ENCODE data around the gene BID. TPM values are rescaled to one million over a fixed set of nuclear protein-coding genes. Genes with fewer than 3 reads are reported as not detected.

Gene BID
- total RNA-seq, 2 experiments from 2014 or later, result 59.9 to 60.3 TPM

DNA sequence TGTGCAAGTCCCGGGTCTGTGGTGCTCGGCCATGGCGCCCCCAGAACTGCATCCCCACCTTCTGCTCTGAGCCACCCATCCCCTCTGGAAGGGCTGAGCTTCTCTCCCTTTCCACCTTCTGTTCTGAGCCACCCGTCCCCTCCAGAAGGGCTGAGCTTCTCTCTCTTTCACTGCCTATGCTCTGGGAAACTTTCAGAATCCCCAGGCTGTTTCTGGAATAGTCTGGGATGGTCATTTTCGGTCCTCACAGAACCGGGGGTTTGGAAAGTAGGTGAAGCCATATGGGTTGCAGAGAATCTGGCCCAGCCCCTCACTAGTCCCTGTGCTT lies 3.4 kb upstream of the BID start:
- Histone ChIP-seq H3K9me2 (ENCODE audit: insufficient read depth, low read length) (no peaks in the 10 kb centered on the region), H3K4me2 (ENCODE audit: low read length) (peak overlapping the region; percentile 81), H3K4me1 (ENCODE audit: insufficient read depth, low read length, poor library complexity, severe bottlenecking) (peaks cover 70% of the 10 kb centered on the region), H4K20me1 (ENCODE audit: insufficient read depth, low read length) (peaks cover 4% of the 10 kb centered on the region; the same call in 1 of the 2 replicates), H3K36me3 (ENCODE audit: insufficient read depth, low read length) (no peaks in the 10 kb centered on the region), H2AFZ (ENCODE audit: low read length) (peak overlapping the region; percentile 66; the same call in 1 of the 2 replicates), H3K79me2 (ENCODE audit: insufficient read depth, low read depth, low read length) (peaks cover 33% of the 10 kb centered on the region; the same call in 1 of the 2 replicates), H3K9me3 (ENCODE audit: low read length) (no peaks in the 10 kb centered on the region), H3K4me3 (ENCODE audit: low read depth, low read length, poor library complexity, severe bottlenecking) (peak overlapping the region; percentile 83), H3K27ac (ENCODE audit: low read depth, low read length, poor library complexity, severe bottlenecking) (peak overlapping the region; percentile 79)
- intact Hi-C loops (cut with micrococcal nuclease; ENCODE audit: unreplicated experiment), result loop anchor here (1.0 to 10.0 kb wide), 2 partner anchors 19 to 143 kb away; partner anchors contain the start of gene BCL2L13
- POLR2A ChIA-PET, result interaction anchor here (1.3 to 1.5 kb wide), 3 partner anchors 18 to 299 kb away, joined by 3 to 7 read pairs (median 4); no protein-coding TSS in a partner anchor
- TF ChIP-seq, protein P1, sequence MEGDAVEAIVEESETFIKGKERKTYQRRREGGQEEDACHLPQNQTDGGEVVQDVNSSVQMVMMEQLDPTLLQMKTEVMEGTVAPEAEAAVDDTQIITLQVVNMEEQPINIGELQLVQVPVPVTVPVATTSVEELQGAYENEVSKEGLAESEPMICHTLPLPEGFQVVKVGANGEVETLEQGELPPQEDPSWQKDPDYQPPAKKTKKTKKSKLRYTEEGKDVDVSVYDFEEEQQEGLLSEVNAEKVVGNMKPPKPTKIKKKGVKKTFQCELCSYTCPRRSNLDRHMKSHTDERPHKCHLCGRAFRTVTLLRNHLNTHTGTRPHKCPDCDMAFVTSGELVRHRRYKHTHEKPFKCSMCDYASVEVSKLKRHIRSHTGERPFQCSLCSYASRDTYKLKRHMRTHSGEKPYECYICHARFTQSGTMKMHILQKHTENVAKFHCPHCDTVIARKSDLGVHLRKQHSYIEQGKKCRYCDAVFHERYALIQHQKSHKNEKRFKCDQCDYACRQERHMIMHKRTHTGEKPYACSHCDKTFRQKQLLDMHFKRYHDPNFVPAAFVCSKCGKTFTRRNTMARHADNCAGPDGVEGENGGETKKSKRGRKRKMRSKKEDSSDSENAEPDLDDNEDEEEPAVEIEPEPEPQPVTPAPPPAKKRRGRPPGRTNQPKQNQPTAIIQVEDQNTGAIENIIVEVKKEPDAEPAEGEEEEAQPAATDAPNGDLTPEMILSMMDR (conservative IDR thresholded peaks at IDR 0.05; ENCODE audit: low read length), result no peak
- no peak for TF ChIP-seq EZH2phosphoT487 (IDR thresholded peaks at IDR 0.05; ENCODE audit: borderline replicate concordance, low read depth, low read length)
- DNase-seq (ENCODE audit: low spot score), result no peak
- BruUV-seq (replicated peaks), result no TSS peak
- CTCF ChIA-PET (ENCODE audit: unreplicated experiment), result interaction anchor here (0.6 kb wide), 1 partner anchor 329 kb away, joined by 4 read pairs; no protein-coding TSS in a partner anchor

DNA sequence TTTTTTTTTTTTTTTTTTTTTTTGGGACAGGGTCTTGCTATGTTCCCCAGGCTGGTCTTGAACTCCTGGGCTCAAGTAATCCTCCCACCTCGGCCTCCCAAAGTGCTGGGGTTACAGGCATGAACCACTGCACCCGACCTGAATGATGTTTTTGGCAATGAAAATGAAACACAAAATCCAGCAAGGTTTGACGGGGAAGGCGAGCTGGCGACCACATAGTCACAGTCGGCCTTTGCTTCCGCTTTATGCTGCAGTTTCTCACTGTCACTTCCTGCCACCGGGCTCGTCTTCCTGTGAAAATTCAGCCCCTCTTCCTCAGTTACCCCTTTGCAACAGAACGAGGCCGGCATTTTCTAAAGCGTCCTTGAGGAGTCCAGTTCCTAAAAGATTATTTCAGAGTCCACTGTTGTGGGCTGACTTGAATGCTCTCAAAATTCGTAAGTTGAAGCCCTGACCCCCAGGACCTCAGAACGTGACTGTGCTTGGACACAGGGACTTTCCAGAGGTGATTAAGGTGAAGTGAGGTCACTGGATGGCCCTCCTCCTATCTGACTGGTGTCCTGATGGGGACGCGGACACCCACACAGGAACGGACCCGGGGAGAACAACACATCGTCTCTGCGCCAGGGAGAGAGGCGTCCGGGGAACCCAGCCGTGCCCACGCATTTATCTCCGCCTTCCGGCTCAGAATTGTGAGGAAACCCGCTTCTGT lies 2.9 kb upstream of the BID start:
- POLR2A ChIA-PET, result interaction anchor here (1.0 to 1.5 kb wide), 3 partner anchors 19 to 299 kb away, joined by 3 to 7 read pairs (median 3); no protein-coding TSS in a partner anchor
- no peaks in the 10 kb centered on the region for H3K9me3 ChIP-seq (ENCODE audit: low read length)
- H2AFZ ChIP-seq (ENCODE audit: low read length), result peak overlapping the region; percentile 66
- TF ChIP-seq, protein P1 (conservative IDR thresholded peaks at IDR 0.05; ENCODE audit: low read length), result no peak
- no peak for TF ChIP-seq EZH2phosphoT487 (IDR thresholded peaks at IDR 0.05; ENCODE audit: borderline replicate concordance, low read depth, low read length)
- peaks cover 9% of the 10 kb centered on the region; the same call in 1 of the 2 replicates for H4K20me1 ChIP-seq (ENCODE audit: insufficient read depth, low read length)
- intact Hi-C loops (cut with micrococcal nuclease; ENCODE audit: unreplicated experiment), result loop anchor here (1.0 to 10.0 kb wide), 2 partner anchors 19 to 142 kb away; partner anchors contain the start of gene BCL2L13
- peak overlapping the region; percentile 83 for H3K4me3 ChIP-seq (ENCODE audit: low read depth, low read length, poor library complexity, severe bottlenecking)
- TSS peak; percentile 93 for BruUV-seq (replicated peaks)
- peak overlapping the region; percentile 81 for H3K4me2 ChIP-seq (ENCODE audit: low read length)
- peaks cover 75% of the 10 kb centered on the region for H3K4me1 ChIP-seq (ENCODE audit: insufficient read depth, low read length, poor library complexity, severe bottlenecking)
- CTCF ChIA-PET (ENCODE audit: unreplicated experiment), result interaction anchor here (0.6 kb wide), 1 partner anchor 329 kb away, joined by 4 read pairs; no protein-coding TSS in a partner anchor
- H3K36me3 ChIP-seq (ENCODE audit: insufficient read depth, low read length), result no peaks in the 10 kb centered on the region
- H3K27ac ChIP-seq (ENCODE audit: low read depth, low read length, poor library complexity, severe bottlenecking), result peak overlapping the region; percentile 79
- DNase-seq (ENCODE audit: low spot score), result peak; percentile 87
- no peaks in the 10 kb centered on the region for H3K9me2 ChIP-seq (ENCODE audit: insufficient read depth, low read length)
- H3K79me2 ChIP-seq (ENCODE audit: insufficient read depth, low read depth, low read length), result peaks cover 38% of the 10 kb centered on the region; the same call in 1 of the 2 replicates

Measured in OCI-LY7 (cell line).